HepG2 (cell line): ENCODE measurements around the gene AP2S1. TPM values are rescaled to one million over a fixed set of nuclear protein-coding genes. Genes with fewer than 3 reads are reported as not detected.

Experiments
- ATF3 ChIP-seq: sonication (generic); formaldehyde crosslinking; IDR thresholded peaks from 2 replicates; pipeline ENCODE4 v1.4.0; 2020; ENCODE audit warnings: missing genetic modification reagents
- BCL3 ChIP-seq: sonication (generic); formaldehyde crosslinking; IDR thresholded peaks from 2 replicates; pipeline ENCODE4 v1.5.1; 2020; ENCODE audit warnings: mild to moderate bottlenecking, missing genetic modification reagents, moderate library complexity
- CHD2 ChIP-seq: IDR thresholded peaks from 2 replicates; pipeline ENCODE4 v1.6.1; 2011; ENCODE audit warnings: low read depth, low read length, improper control_type of control experiment
- ETV6 ChIP-seq: sonication (generic); formaldehyde crosslinking; conservative IDR thresholded peaks from 2 replicates; pipeline ENCODE4 v1.4.0; 2020; ENCODE audit warnings: missing genetic modification reagents
- HMG20B ChIP-seq: conservative IDR thresholded peaks from 2 replicates; pipeline ENCODE4 v1.6.1; 2016; ENCODE audit warnings: missing genetic modification reagents, missing compliant biosample characterization
- HMGXB4 ChIP-seq, 2 experiments: sonication (generic) in 1 of 2; formaldehyde crosslinking in 1 of 2; IDR thresholded peaks; 2 replicates each; pipeline versions ENCODE4 v1.4.0 to v1.6.1; 2018 to 2020; ENCODE audit warnings: missing genetic modification reagents in 2 of 2, borderline replicate concordance in 1 of 2, low read depth in 1 of 2, mild to moderate bottlenecking in 1 of 2, missing biosample characterization in 1 of 2
- HNF1B ChIP-seq: sonication (generic); formaldehyde crosslinking; IDR thresholded peaks from 2 replicates; pipeline ENCODE4 v1.5.1; 2020; ENCODE audit warnings: mild to moderate bottlenecking, moderate library complexity, missing genetic modification reagents
- HNRNPUL1 ChIP-seq: fragments of 200-400 bp; formaldehyde crosslinking; IDR thresholded peaks from 2 replicates; pipeline ENCODE4 v1.6.1; 2017; ENCODE audit warnings: low read depth, mild to moderate bottlenecking, low read length, moderate library complexity
- ISX ChIP-seq: sonication (generic); formaldehyde crosslinking; conservative IDR thresholded peaks from 2 replicates; pipeline ENCODE4 v1.5.0; 2020; ENCODE audit warnings: missing genetic modification reagents
- MAZ ChIP-seq, 2 experiments: sonication (generic) in 1 of 2; formaldehyde crosslinking in 1 of 2; IDR thresholded peaks; 2 replicates each; pipeline versions ENCODE4 v1.5.0 to v1.6.1; 2012 to 2020; ENCODE audit warnings: low read depth in 2 of 2, mild to moderate bottlenecking in 2 of 2, borderline replicate concordance in 1 of 2, improper control_type of control experiment in 1 of 2, low read length in 1 of 2, missing genetic modification reagents in 1 of 2, moderate library complexity in 1 of 2
- MTF1 ChIP-seq: sonication (generic); formaldehyde crosslinking; IDR thresholded peaks from 2 replicates; pipeline ENCODE4 v1.5.0; 2020; ENCODE audit warnings: missing genetic modification reagents
- NCOA2 ChIP-seq: sonication (generic); formaldehyde crosslinking; IDR thresholded peaks from 2 replicates; pipeline ENCODE4 v1.8.0; 2022; ENCODE audit warnings: inconsistent platforms
- NR1H2 ChIP-seq: sonication (generic); formaldehyde crosslinking; IDR thresholded peaks from 2 replicates; pipeline ENCODE4 v1.8.1; 2022; ENCODE audit warnings: low read depth, missing genetic modification reagents, borderline replicate concordance
- REXO4 ChIP-seq: sonication (generic); formaldehyde crosslinking; IDR thresholded peaks from 2 replicates; pipeline ENCODE4 v1.8.0; 2022; ENCODE audit warnings: missing genetic modification reagents, mild to moderate bottlenecking, borderline replicate concordance
- SMARCE1 ChIP-seq: fragments of 450-650 bp; IDR thresholded peaks from 2 replicates; pipeline ENCODE4 v1.6.1; 2017; ENCODE audit warnings: borderline replicate concordance
- TBL1XR1 ChIP-seq: fragments of 150-350 bp; IDR thresholded peaks from 2 replicates; pipeline ENCODE4 v1.6.1; 2014; ENCODE audit warnings: borderline replicate concordance, low read length; ENCODE audit not compliant: partially characterized antibody
- TOE1 ChIP-seq: sonication (generic); formaldehyde crosslinking; IDR thresholded peaks from 2 replicates; pipeline ENCODE4 v1.4.0; 2020; ENCODE audit warnings: mild to moderate bottlenecking, missing genetic modification reagents
- ZFP36L2 ChIP-seq: sonication (generic); formaldehyde crosslinking; IDR thresholded peaks from 2 replicates; pipeline ENCODE4 v1.4.0; 2020; ENCODE audit warnings: missing genetic modification reagents
- ZNF3 ChIP-seq: IDR thresholded peaks from 2 replicates; pipeline ENCODE4 v1.7.0; 2017; ENCODE audit warnings: inconsistent platforms
- ZNF569 ChIP-seq: sonication (generic); formaldehyde crosslinking; IDR thresholded peaks from 2 replicates; pipeline ENCODE4 v1.5.0; 2020; ENCODE audit warnings: mild to moderate bottlenecking, missing genetic modification reagents, moderate library complexity, borderline replicate concordance
- ZNF788 ChIP-seq: sonication (generic); formaldehyde crosslinking; IDR thresholded peaks from 2 replicates; pipeline ENCODE4 v1.5.0; 2020; ENCODE audit warnings: mild to moderate bottlenecking, missing genetic modification reagents, borderline replicate concordance
- ZNF816 ChIP-seq: sonication (generic); formaldehyde crosslinking; IDR thresholded peaks from 2 replicates; pipeline ENCODE4 v1.8.0; 2022; ENCODE audit warnings: missing genetic modification reagents, mild to moderate bottlenecking, borderline replicate concordance
- ZSCAN9 ChIP-seq: IDR thresholded peaks from 2 replicates; pipeline ENCODE4 v1.6.1; 2016; ENCODE audit warnings: borderline replicate concordance
- polyA plus RNA-seq, 8 experiments: library from polyadenylated mRNA; depleted of rRNA in 3 of 8; stranded (reverse) in 7 of 8; unstranded in 1 of 8; fragments of >200 nt; fragmentation: Illumina TruSeq in 4 of 8; extraction: Trizol in 4 of 8; gene quantifications; 2 replicates each; pipeline versions ENCODE4 v1.2.1 to v1.2.3, GENCODE V29; 2011 to 2016; ENCODE audit warnings: low read depth in 4 of 8, missing spikeins in 1 of 8, mixed read lengths in 1 of 8; ENCODE audit not compliant: insufficient read depth in 1 of 8
- total RNA-seq, 5 experiments: library from RNA; depleted of rRNA; stranded (reverse); fragments of >200 nt; fragmentation: Illumina TruSeq; extraction: Trizol; gene quantifications; 2 replicates each; pipeline ENCODE4 v1.2.3, GENCODE V29; 2016; ENCODE audit warnings: low read depth in 1 of 5

Gene AP2S1
- total and polyA plus RNA-seq, 2 of the 13 experiments (the other 11 are each of a cell fraction or from before 2014, with no cell fraction given): 45.2 to 86.1 TPM

GRCh38 chr19:46860125-46860845 is 9.6 kb upstream of the AP2S1 start (continued):
- TF ChIP-seq HMGXB4 (CRISPR knock-in tag; IDR thresholded peaks at IDR 0.05; ENCODE audit: borderline replicate concordance in 1 of 2, low read depth in 1 of 2) (peak; percentile 46 to 84; a peak in 3 of 4 replicates), ETV6 (CRISPR knock-in tag) (0 out of 2 replicates have a peak, but pooled peaks have one; percentile 22), HMG20B (CRISPR knock-in tag) (no peak), NCOA2 (CRISPR knock-in tag) (no peak), MTF1 (CRISPR knock-in tag) (peak; percentile 78; the same call in 1 of the 2 replicates), ISX (CRISPR knock-in tag) (no peak), CHD2 (peak; percentile 93), TOE1 (CRISPR knock-in tag) (no peak; the same call in 1 of the 2 replicates), ZNF3 (CRISPR knock-in tag) (no peak; the same call in 1 of the 2 replicates), REXO4 (CRISPR knock-in tag) (no peak), ZFP36L2 (CRISPR knock-in tag) (no peak; the same call in 1 of the 2 replicates), ZSCAN9 (CRISPR knock-in tag) (no peak), HNRNPUL1 (no peak), ATF3 (no peak), SMARCE1 (no peak), ZNF569 (CRISPR knock-in tag) (no peak), TBL1XR1 (no peak), HNF1B (peak; percentile 70), BCL3 (peak; percentile 80; the same call in 1 of the 2 replicates), ZNF788 (peak; percentile 69; the same call in 1 of the 2 replicates), MAZ (IDR thresholded peaks at IDR 0.05; ENCODE audit: borderline replicate concordance, low read depth, low read length) (peak; percentile 92), MAZ (CRISPR knock-in tag; IDR thresholded peaks at IDR 0.05; ENCODE audit: low read depth) (peak; percentile 91; the same call in 1 of the 2 replicates), NR1H2 (no peak), ZNF816 (CRISPR knock-in tag) (no peak)
